ENCODE measurements around the gene UROC1.

UROC1 gene

DNA sequence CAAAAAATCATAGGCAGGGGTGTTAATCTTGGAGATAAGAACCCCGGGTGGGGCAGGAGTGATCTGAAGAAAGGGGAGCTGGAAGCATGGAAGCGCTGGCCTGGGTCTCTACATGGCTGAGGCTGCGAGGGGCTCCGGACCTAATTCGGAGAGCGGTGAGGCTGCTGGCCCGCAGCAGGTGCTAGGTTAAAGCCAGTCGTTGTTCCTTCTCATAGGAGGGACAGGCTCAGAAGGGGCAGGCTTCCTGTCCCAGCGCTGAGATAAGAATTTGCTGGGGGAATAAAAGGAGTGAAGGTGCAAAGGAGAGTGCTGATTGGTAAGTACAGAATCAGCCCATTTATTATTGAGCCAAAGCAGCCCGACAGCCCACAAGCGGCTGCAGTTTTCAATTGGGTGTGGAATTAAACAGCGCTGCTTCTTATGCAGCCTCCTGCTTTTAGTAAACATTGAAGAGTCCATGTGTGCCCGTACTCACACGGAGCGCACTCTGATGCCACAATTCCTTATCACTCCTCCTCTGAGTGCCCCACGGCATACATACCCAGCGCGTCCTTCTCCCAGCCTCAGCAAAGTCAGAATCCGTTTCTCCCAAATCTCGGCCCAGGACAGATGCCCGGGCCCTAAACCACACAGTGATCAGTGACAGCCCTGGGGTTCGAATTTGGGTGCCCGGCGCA, 23.5 kb upstream of the UROC1 start:
- no peak for TF ChIP-seq CTCF (conservative IDR thresholded peaks at IDR 0.05; ENCODE audit: low read depth, low read length)
- DNase-seq (ENCODE audit: low read depth) = no peak

GRCh38 chr3:126540342-126540849, 22.8 kb upstream of the UROC1 start:
- no peak for TF ChIP-seq CTCF (conservative IDR thresholded peaks at IDR 0.05; ENCODE audit: low read depth, low read length)
- no peak overlapping the region for H3K4me3 ChIP-seq (ENCODE audit: low read depth, low read length)
- peak; percentile 81 for DNase-seq (ENCODE audit: low read depth)

More for the DNA sequence above, 23.5 kb upstream of the UROC1 start:
- no peak overlapping the region for H3K4me3 ChIP-seq (ENCODE audit: low read depth, low read length)

GRCh38 chr3:126539558-126540250, 22.1 kb upstream of the UROC1 start:
- H3K4me3 ChIP-seq (ENCODE audit: low read depth, low read length) = no peak overlapping the region

GRCh38 chr3:126538966-126539365, 21.4 kb upstream of the UROC1 start:
- no peak for DNase-seq (ENCODE audit: low read depth)
- no peak for TF ChIP-seq CTCF (conservative IDR thresholded peaks at IDR 0.05; ENCODE audit: low read depth, low read length)
- no peak overlapping the region for H3K4me3 ChIP-seq (ENCODE audit: low read depth, low read length)

More at GRCh38 chr3:126539558-126540250, 22.1 kb upstream of the UROC1 start:
- no peak for TF ChIP-seq CTCF (conservative IDR thresholded peaks at IDR 0.05; ENCODE audit: low read depth, low read length)
- DNase-seq (ENCODE audit: low read depth) = no peak

DNA sequence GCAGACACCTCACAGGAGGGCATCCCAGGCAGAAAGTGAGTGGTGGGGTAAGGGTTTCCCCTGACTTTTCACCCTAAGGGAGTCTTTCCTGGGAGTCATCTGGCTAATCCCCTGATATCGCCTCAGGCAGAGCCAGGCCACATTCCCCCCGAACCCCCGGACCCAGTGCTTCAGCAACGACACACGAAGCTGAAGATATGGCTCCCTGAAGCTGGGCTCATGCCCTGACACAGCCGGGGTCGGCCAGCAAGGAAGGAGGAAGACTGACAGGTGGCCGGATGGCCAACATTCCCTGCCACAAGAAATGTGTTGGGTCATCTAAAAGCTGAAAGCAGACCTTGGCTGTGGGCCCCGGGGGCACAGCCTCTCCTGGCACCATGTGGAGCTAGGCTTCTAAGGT, 20.7 kb upstream of the UROC1 start:
- H3K4me3 ChIP-seq (ENCODE audit: low read depth, low read length) = no peak overlapping the region
- TF ChIP-seq CTCF (conservative IDR thresholded peaks at IDR 0.05; ENCODE audit: low read depth, low read length) = no peak
- DNase-seq (ENCODE audit: low read depth) = no peak

DNA sequence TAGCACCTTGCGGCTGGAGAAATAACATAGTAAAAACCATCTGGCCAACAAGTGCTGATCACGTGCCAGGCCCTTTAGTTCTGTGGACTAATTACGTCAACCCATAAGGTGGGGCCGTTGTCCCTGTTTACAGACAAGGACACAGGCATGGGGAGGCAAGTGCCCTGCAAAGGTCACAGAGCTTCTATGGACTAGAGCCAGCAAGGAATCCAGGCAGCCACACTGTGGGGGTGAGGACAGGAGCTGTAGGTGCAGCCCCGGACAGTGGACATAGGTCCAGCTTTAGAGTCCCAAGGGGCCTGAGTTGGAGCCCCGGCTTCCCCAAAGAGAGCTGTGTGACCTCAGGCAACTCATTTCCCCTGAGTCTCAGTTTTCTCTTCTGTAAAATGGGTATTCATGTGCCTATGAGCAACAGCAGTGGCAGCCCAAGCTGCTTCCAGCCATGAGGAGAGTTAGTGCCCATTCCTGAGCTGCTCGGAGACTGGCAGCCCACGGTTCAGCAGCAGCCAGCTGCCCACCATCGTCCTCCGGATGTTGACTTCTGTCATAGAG, 20.2 kb upstream of the UROC1 start:
- no peak for TF ChIP-seq CTCF (conservative IDR thresholded peaks at IDR 0.05; ENCODE audit: low read depth, low read length)
- no peak for DNase-seq (ENCODE audit: low read depth)
- no peak overlapping the region for H3K4me3 ChIP-seq (ENCODE audit: low read depth, low read length)
